NCI-H2107 treated with DMSO at 0.1 percent for 48 hours (cell line): ENCODE results near the gene PAQR7.

Experiments
- DNase-seq: peaks from one replicate; lab custom pipeline; 2025; ENCODE audit not compliant: unreplicated experiment; lab: John Stamatoyannopoulos, UW

Gene PAQR7, protein sequence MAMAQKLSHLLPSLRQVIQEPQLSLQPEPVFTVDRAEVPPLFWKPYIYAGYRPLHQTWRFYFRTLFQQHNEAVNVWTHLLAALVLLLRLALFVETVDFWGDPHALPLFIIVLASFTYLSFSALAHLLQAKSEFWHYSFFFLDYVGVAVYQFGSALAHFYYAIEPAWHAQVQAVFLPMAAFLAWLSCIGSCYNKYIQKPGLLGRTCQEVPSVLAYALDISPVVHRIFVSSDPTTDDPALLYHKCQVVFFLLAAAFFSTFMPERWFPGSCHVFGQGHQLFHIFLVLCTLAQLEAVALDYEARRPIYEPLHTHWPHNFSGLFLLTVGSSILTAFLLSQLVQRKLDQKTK

DNA sequence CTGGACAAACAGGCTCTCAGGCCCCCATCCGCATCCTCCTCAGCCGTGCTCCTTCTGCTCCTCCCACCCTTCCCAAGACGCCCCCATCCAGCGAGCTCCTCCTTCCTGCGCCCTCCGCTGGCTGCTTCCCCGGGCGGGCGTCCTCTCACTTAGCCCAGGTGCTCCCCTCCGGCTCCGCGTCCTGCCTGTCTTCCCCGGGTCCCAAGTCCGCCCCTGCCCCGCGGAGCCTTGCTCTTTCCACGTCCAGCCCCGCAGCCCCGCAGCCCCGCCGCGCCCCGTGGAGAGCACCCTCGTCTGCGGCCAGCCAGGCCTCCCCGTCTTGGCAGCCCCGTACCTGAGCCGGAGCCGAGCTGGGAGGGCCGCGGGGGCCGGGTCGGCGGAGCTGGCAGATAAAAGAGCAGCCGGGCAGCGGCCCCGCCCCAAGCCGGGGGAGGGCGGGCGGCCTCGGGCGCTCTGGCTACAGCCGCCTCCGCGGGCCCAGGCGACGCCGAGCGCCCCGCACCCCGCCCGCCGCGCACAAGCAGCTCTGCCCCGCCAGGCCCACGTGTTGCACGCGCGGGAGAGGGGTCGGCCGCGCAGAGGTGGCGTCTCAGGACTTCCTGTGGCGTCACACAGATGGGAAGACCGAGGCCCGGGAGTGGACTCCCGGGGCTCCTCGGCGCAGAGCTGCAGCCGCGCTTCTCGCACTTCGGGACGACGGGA lies at the start of gene PAQR7:
PAQR7 (minus strand) TSS at position 555 of the 702 bp plus-strand sequence. CDS start 11,869 bp downstream, outside the sequence.
- no peak for DNase-seq

DNA sequence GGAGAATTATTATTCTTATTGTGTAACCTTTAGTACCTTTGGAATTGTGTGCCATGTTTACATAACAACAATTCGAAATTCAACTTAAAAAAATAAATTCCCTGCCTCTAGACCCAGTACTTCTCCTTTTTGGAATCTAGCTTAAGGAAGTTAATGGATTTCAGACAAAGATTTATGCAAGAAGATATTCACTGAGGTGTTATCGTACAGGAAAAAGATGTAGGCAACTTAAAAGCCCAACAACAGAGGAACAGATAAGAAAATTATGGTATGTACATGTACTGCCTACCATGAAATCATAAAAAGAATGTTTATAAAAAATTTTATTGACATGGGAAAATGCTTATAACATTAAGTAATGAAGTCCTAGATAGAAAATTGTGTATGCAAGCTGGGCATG lies 48.9 kb upstream of the PAQR7 start:
- no peak for DNase-seq

DNA sequence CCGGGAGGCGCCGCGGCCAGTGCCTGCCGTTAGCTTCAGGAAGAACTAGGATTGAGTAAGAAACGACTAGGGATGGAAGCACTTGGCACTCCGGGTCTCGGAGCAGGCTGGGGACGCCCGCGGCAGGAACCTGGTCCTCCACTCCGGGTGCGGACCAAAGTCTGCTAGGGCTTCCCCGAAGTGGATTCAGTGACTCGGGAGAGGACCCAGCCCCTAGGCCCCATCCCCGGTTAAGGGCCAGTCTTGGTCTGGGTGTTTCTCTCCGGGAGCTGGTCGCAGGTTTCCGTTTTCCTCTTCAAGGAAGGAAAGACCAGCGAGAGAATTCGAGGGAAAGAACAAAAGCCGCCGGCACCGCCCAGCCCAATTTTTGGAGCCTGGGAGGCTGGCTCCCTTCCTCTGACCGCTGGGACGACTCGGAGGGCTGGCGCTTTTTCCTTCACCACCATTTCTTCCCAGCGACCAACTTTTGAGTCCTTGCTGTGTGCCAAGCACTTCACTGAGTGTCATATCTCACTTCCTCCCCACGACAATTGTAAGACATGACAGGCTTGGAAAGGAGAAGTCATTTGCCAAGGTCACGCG lies 47.6 kb upstream of the PAQR7 start:
- DNase-seq: peak; percentile 71

DNA sequence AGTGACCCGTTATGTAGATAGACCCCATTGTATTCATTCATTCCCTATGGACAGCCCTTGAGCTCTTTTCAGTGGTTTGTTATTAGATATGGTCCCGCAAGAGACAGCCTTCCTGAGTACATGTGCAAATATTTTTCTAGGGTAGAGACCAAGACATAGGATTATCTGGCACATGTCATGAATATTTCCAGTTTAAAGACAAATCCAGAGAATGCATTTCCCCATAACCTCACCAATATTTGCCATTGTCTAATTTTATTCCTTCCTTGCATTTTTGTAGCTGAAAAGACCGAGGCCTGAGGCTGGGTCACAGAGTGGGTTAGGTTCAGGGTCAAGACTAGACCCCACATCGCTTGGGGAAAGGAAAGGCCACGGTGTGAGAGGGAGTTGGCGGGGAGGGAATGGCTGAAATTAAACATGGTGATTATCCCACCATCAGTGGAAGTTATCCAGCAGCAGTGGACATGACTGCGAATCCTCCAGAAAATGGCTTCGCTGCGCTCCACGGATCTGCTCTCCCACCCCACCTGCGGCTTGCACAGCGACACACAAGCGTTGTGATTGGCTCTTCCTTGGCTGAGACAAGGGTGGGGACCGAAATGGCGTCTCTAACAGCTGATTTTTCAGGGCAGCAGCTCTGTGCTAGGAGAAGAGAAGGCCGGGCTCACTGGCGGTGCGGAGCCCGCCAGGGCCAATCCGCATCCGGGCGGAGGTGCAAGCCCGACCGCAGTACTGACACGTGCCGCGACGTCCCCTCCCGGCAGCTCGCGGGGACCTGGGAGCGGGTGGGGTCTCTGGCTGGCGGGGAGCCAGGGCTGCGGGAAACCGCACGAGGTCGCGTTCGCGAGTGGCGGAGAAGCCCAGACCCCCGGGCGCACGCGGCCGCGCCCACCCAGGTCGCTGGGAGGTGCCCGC lies 46.8 kb upstream of the PAQR7 start:
- peak; percentile 91 for DNase-seq

- DNase-seq: no peak
Measured at GRCh38 chr1:25918615-25919014, 43.1 kb upstream of the PAQR7 start.

DNA sequence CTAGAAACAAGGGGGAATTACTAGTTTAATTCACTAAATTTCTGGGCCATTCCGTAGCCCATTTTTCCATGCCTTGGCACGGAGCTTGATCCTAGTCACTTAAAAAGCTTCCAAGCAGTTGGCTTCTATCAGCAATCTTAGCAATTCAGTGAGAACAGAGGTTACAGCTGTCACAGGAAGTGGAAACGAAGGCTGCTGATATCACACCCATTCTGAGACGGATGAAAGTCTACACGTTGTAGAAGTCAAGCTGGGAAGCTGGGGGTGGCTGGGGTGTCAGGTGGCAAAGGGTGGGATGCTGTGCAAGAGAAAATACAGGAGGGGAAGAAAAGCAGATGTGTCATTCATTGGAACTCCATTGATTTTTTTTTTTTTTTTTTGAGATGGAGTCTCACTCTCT lies 42.5 kb upstream of the PAQR7 start:
- DNase-seq: no peak

- DNase-seq: no peak
Measured at GRCh38 chr1:25916460-25916859, 41.0 kb upstream of the PAQR7 start.

- DNase-seq: no peak
Measured at GRCh38 chr1:25914074-25914995, 38.8 kb upstream of the PAQR7 start.

DNA sequence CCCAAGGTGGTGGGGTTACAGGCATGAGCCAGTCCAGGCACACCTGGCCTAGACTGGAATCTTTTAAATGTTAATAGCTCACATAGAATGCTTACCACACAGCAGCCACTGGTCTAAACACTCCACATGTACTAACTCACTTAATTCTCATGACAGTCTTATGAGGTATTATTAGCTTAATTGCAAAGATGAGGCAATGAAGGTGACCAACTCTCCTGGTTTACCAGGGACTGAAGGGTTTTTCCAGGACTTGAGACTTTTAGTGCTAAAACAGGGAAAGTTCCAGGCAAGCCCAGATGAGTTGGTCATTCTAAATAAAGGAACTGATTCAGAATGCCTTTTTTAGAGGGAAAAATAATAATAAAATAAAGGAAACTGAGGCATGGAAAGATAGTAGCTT lies 37.7 kb upstream of the PAQR7 start:
- no peak for DNase-seq

- no peak for DNase-seq
Measured at GRCh38 chr1:25912076-25912831, 36.7 kb upstream of the PAQR7 start.

GRCh38 chr1:25911162-25911561 lies 35.7 kb upstream of the PAQR7 start:
- DNase-seq: no peak

DNA sequence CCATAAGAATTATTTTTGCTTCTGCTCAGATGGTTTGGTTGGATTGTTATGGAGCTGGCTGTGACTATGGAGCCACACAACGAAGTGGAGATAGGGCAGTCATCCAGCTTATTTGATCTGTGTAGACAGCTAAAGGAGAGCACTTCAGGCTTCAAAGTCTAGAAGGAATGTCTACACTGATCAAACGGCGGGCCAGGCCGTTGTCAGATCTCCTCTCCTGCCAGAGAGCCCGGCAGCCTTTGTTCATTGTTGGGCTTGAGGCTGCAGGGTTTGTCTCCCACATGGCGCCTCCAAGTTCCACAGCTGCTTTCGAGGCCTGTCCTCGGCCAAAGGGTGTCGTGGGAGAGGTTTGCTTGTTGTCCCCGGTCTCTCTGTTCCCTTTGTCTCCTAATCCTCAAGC lies 33.5 kb upstream of the PAQR7 start:
- no peak for DNase-seq

DNA sequence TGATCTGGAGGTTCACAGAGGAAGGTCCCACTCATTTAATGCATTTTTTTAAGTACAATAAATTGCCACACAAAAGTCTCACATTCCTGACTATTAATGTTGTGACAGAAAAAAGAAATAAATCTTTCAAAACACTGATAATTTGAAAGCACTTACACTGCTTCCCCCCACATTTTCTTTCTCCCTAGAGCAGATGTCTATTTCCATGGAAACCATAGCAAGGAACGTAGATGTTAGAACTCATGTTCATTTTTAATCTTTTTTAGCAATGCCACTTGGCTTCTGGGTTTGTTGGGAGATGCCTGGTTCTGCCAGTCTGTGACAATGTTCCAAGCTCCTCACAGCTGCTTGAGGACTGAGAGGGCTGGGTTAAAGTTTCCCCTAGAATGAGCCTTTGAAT lies 32.7 kb upstream of the PAQR7 start:
- no peak for DNase-seq

GRCh38 chr1:25907601-25908000 lies 32.1 kb upstream of the PAQR7 start:
- DNase-seq: peak; percentile 41

GRCh38 chr1:25906644-25907300 lies 31.3 kb upstream of the PAQR7 start:
- peak; percentile 79 for DNase-seq

DNA sequence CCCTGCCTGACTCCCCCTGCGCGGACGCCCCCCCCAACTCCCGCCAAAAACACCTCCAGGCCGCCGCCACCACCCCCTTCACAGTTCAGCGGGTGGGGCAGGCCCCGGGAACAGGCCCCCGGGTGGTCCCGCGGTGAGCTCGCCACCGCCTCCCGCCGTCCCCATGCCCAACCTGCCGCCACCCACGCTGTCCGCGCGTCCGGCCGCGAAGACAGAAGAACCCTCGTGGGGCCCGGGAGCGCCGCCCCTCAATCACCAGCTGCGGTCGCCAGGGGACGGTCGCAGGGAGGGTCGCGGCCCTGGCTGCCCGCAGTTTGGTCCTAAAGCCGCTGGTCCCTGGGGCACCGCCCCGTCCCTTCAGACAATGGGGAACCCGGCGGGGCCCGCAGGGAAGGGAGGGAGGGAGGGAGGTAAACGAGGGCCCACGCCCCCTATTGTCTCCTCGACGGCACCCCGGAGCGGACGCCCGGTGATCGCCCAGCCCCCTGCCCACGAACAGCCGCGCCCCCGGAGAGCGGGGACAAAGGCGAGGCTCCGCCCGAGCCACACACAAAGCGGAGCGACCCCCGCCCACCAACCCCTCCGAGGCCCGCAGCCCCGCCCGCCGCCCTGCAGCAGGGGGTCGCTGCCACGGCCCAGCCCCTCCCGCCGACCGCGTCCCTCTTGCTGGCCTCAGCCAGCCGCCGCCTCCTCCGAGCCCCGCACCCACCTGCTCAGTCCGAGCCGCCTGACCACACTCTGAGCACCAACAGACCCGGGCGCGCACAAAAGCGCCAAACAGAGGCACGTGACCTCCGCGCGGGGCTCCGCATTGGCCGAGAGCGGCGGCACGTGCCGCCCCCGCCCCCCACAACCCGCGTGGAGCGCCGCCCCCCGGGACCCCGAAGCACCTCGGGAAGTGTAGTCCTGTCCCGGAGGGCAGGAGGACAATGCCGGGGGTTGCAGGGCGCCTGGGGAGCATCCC lies 30.5 kb upstream of the PAQR7 start, which contains the start of gene STMN1:
STMN1 (minus strand) TSS at position 740 of the 964 bp plus-strand sequence. CDS start 1,743 bp downstream, outside the sequence.
- peak; percentile 90 for DNase-seq

DNA sequence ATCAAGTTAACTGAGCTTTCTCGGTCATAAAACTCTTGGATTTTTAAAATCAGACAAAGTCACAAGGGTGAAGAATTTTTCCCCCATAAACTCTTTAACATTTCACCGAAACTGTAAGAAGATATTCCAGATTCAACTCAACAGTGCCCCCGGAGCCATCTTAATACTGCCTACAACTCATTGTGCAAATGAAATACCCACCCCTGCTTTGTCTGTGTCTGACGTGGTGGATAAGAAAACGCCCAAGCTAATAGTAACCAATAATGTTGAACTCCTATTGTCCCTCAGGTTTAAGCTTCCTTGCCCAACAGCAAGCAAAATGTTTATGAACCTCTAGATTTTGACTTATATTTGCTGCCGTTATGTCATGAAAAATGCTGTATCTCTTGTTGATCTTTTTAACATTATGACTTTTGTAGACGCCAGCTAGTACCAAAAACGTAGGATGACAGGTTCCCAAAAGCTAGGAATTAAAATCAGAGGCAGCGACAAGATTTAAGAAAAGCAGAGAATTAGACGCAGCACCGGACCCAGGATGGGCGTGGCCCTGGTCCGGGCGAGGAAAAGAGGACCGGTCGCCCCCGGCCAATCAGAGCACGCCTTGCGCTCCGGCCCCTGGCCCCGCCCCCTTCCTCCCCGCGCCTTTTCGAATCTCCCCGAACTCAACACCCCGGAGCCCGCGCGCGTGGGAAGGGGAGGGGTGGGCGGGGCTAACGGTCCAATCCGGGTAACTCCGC lies 29.6 kb upstream of the PAQR7 start:
- DNase-seq: peak; percentile 93
